ENCODE measurements around the gene LRP8.

GRCh38 chr1:53327182-53327913 is 522 bp downstream of the LRP8 start:
- TF ChIP-seq CTCF (IDR thresholded peaks at IDR 0.05) (no peak), POLR2AphosphoS5 (IDR thresholded peaks at IDR 0.05) (no peak)

Data from gastroesophageal sphincter (tissue), 3 donors.